Upper lobe of right lung (tissue), 1 donor: ENCODE results near the gene GJA5. TPM values are rescaled to one million over a fixed set of nuclear protein-coding genes. Genes with fewer than 3 reads are reported as not detected.

Experiments
- ATAC-seq: fragments of 200-7000 bp; cut with Tn5 transposase; one replicate; pipeline ENCODE4 v1.9.1; 2020; ENCODE audit warnings: mild to moderate bottlenecking, moderate library complexity
- DNase-seq: peaks from one replicate; pipeline ENCODE4 v3.0.0-alpha.2; 2020
- H3K27ac ChIP-seq: fragments of 200-600 bp; one replicate; pipeline ENCODE4 v1.8.0; 2022
- H3K27me3 ChIP-seq: fragments of 200-600 bp; one replicate; pipeline ENCODE4 v1.8.0; 2022; ENCODE audit warnings: mild to moderate bottlenecking
- H3K36me3 ChIP-seq: fragments of 200-600 bp; one replicate; pipeline ENCODE4 v1.8.0; 2022
- H3K4me1 ChIP-seq: fragments of 200-600 bp; one replicate; pipeline ENCODE4 v1.8.0; 2022
- H3K4me3 ChIP-seq: fragments of 200-600 bp; one replicate; pipeline ENCODE4 v1.8.0; 2022; ENCODE audit warnings: mild to moderate bottlenecking
- H3K9me3 ChIP-seq: fragments of 200-600 bp; one replicate; pipeline ENCODE4 v1.8.0; 2022
- CTCF ChIP-seq: fragments of 200-600 bp; IDR thresholded peaks from one replicate; pipeline ENCODE4 v1.8.0; 2022; ENCODE audit warnings: antibody characterized with exemption
- intact Hi-C: fragments of 100-400 bp; cut with DNase I; formaldehyde crosslinking; loops from one replicate; pipeline ENCODE4 v1.11.0; 2022
- total RNA-seq: library from RNA; stranded (reverse); fragmentation: NEBNext Ultra II Directional; extraction: Animal tissue kit (Norgen Biotek cat#: 25700); gene quantifications from one replicate; pipeline ENCODE4 v1.2.1, GENCODE V29; 2021
- donor health status: DM: no; HTN: yes; CAD: no; lungs with severe emphysema.

Gene GJA5
- total RNA-seq, 1 donor from 2014 or later = 62.2 TPM

- no peaks in the 10 kb centered on the region for H3K36me3 ChIP-seq
- no peak for TF ChIP-seq CTCF
- no peaks in the 10 kb centered on the region for H3K27me3 ChIP-seq
- intact Hi-C loops = no loop called here
- ATAC-seq = peak; percentile 64
- H3K4me3 ChIP-seq = no peak overlapping the region
- H3K9me3 ChIP-seq = no peaks in the 10 kb centered on the region
- no peak overlapping the region for H3K27ac ChIP-seq
- H3K4me1 ChIP-seq = peaks cover 27% of the 10 kb centered on the region
- DNase-seq = no peak
These were observed 7.3 kb downstream of the GJA5 start for GRCh38 chr1:147753081-147753480.

GRCh38 chr1:147752511-147752910 lies 7.9 kb downstream of the GJA5 start:
- intact Hi-C loops = no loop called here
- Histone ChIP-seq H3K4me1 (peaks cover 22% of the 10 kb centered on the region), H3K36me3 (no peaks in the 10 kb centered on the region), H3K27ac (no peak overlapping the region), H3K9me3 (no peaks in the 10 kb centered on the region), H3K4me3 (no peak overlapping the region), H3K27me3 (no peaks in the 10 kb centered on the region)
- no peak for DNase-seq
- no peak for ATAC-seq
- no peak for TF ChIP-seq CTCF

- no peak for TF ChIP-seq CTCF
- intact Hi-C loops = no loop called here
- no peak for ATAC-seq
- peaks cover 16% of the 10 kb centered on the region for H3K4me1 ChIP-seq
- H3K9me3 ChIP-seq = no peaks in the 10 kb centered on the region
- H3K36me3 ChIP-seq = no peaks in the 10 kb centered on the region
- no peak overlapping the region for H3K27ac ChIP-seq
- DNase-seq = no peak
- H3K27me3 ChIP-seq = no peaks in the 10 kb centered on the region
- no peak overlapping the region for H3K4me3 ChIP-seq
These were observed 9.1 kb downstream of the GJA5 start for GRCh38 chr1:147751346-147751745.

- H3K9me3 ChIP-seq = no peaks in the 10 kb centered on the region
- ATAC-seq (no peak), DNase-seq (no peak)
- H3K4me3 ChIP-seq = no peak overlapping the region
- intact Hi-C loops = no loop called here
- no peaks in the 10 kb centered on the region for H3K27me3 ChIP-seq
- H3K27ac ChIP-seq = no peak overlapping the region
- peaks cover 16% of the 10 kb centered on the region for H3K4me1 ChIP-seq
- TF ChIP-seq CTCF = no peak
- H3K36me3 ChIP-seq = no peaks in the 10 kb centered on the region
These were observed 9.7 kb downstream of the GJA5 start for GRCh38 chr1:147750618-147751217.

GRCh38 chr1:147749792-147750191 lies 10.6 kb downstream of the GJA5 start:
- peaks cover 16% of the 10 kb centered on the region for H3K4me1 ChIP-seq
- no peak overlapping the region for H3K4me3 ChIP-seq
- no peak for TF ChIP-seq CTCF
- H3K36me3 ChIP-seq = no peaks in the 10 kb centered on the region
- no peaks in the 10 kb centered on the region for H3K9me3 ChIP-seq
- H3K27me3 ChIP-seq = no peaks in the 10 kb centered on the region
- no peak for ATAC-seq
- H3K27ac ChIP-seq = no peak overlapping the region
- no peak for DNase-seq
- intact Hi-C loops = no loop called here
